Smooth muscle cell (in vitro differentiated cells): Measurements from ENCODE around the gene ANKS1B. TPM values are rescaled to one million over a fixed set of nuclear protein-coding genes. Genes with fewer than 3 reads are reported as not detected.

Source experiments
- DNase-seq: peaks from one replicate; lab custom pipeline; 2025; ENCODE audit not compliant: unreplicated experiment; lab: John Stamatoyannopoulos, UW
- H2AFZ ChIP-seq: fragments of 200-600 bp; sonication (generic); 2 replicates; pipeline ENCODE4 v1.6.0; 2016; ENCODE audit warnings: antibody characterized with exemption, low read depth, mild to moderate bottlenecking
- H3F3A ChIP-seq: fragments of 200-600 bp; sonication (generic); 2 replicates; pipeline ENCODE4 v1.6.0; 2017; ENCODE audit warnings: antibody characterized with exemption, low read depth
- H3K27ac ChIP-seq: fragments of 200-600 bp; sonication (generic); 2 replicates; pipeline ENCODE4 v1.5.1; 2016; ENCODE audit warnings: low read depth, mild to moderate bottlenecking
- H3K27me3 ChIP-seq: fragments of 200-600 bp; sonication (generic); 2 replicates; pipeline ENCODE4 v1.6.1; 2016; ENCODE audit warnings: low read depth, mild to moderate bottlenecking
- H3K36me3 ChIP-seq: fragments of 200-600 bp; sonication (generic); 2 replicates; pipeline ENCODE4 v1.5.1; 2016; ENCODE audit warnings: low read depth
- H3K4me1 ChIP-seq: fragments of 200-600 bp; sonication (generic); 2 replicates; pipeline ENCODE4 v1.5.1; 2016; ENCODE audit warnings: low read depth
- H3K4me2 ChIP-seq: fragments of 200-600 bp; sonication (generic); 2 replicates; pipeline ENCODE4 v1.6.0; 2016; ENCODE audit warnings: mild to moderate bottlenecking
- H3K4me3 ChIP-seq: fragments of 200-600 bp; sonication (generic); 2 replicates; pipeline ENCODE4 v1.5.1; 2016; ENCODE audit warnings: mild to moderate bottlenecking
- H3K79me2 ChIP-seq: fragments of 200-600 bp; sonication (generic); 2 replicates; pipeline ENCODE4 v1.6.0; 2016; ENCODE audit warnings: low read depth, mild to moderate bottlenecking
- H3K9ac ChIP-seq: fragments of 200-600 bp; sonication (generic); 2 replicates; pipeline ENCODE4 v1.6.0; 2016; ENCODE audit warnings: low read depth
- H3K9me3 ChIP-seq: fragments of 200-600 bp; sonication (generic); replicated peaks from 2 replicates; pipeline ENCODE4 v1.5.1; 2016; ENCODE audit warnings: low read depth
- H4K20me1 ChIP-seq: fragments of 200-600 bp; sonication (generic); 2 replicates; pipeline ENCODE4 v1.6.0; 2016; ENCODE audit warnings: low read depth
- CTCF ChIP-seq: fragments of 200-600 bp; sonication (generic); IDR thresholded peaks from 2 replicates; pipeline ENCODE4 v1.5.1; 2017; ENCODE audit warnings: borderline replicate concordance, mild to moderate bottlenecking, antibody characterized with exemption; ENCODE audit not compliant: insufficient read depth, poor library complexity, severe bottlenecking
- WGBS: methylation state at CpG from one replicate; pipeline ENCODE4 v1.1.7; 2016; ENCODE audit warnings: low lambda C conversion rate; 5-methylcytosine and 5-hydroxymethylcytosine counted together
- polyA plus RNA-seq: library from polyadenylated mRNA; unstranded; fragments of >200 nt; fragmentation: Nextera tagmentation; extraction: Ambion mirVana; gene quantifications from 2 replicates; pipeline ENCODE4 v1.2.1, GENCODE V29; 2016
- total RNA-seq: library from RNA; depleted of rRNA; stranded (reverse); fragments of >200 nt; gene quantifications from 2 replicates; pipeline ENCODE4 v1.2.3, GENCODE V29; 2014

Gene ANKS1B
- total and polyA plus RNA-seq, 2 experiments from 2014 or later: 0.47 to 7.3 TPM

DNA sequence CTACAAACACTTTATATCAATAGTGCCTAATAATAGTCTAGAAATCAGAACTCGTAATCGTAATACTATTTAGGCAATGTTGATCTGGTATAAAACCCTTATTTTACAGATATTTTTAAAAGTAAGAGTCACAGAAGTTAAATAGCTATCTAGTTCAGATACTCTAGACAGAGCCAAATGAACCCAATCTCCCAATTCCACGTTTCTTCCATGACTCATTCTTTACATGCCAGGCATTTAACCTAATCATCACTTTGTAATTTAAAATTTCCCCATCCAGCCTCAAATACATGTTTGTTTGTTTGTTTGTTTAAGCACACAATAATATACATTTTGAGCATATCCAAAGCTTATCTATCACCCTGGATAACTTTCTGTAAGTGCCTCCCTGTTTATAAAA is 373.6 kb downstream of the ANKS1B start:
- no peaks in the 10 kb centered on the region for H3K4me1 ChIP-seq
- no peaks in the 10 kb centered on the region for H3K36me3 ChIP-seq
- TF ChIP-seq CTCF: no peak
- no peaks in the 10 kb centered on the region for H4K20me1 ChIP-seq
- 64% methylated on average over 3 of the region's 3 CpGs for WGBS
- H3K9me3 ChIP-seq: no peaks in the 10 kb centered on the region
- H3K4me3 ChIP-seq: no peak overlapping the region
- H3K9ac ChIP-seq: no peak overlapping the region
- no peaks in the 10 kb centered on the region for H3F3A ChIP-seq
- no peaks in the 10 kb centered on the region for H3K27me3 ChIP-seq
- H3K4me2 ChIP-seq: no peak overlapping the region
- H3K27ac ChIP-seq: no peak overlapping the region
- H3K79me2 ChIP-seq: no peaks in the 10 kb centered on the region
- DNase-seq: no peak
- H2AFZ ChIP-seq: no peak overlapping the region

DNA sequence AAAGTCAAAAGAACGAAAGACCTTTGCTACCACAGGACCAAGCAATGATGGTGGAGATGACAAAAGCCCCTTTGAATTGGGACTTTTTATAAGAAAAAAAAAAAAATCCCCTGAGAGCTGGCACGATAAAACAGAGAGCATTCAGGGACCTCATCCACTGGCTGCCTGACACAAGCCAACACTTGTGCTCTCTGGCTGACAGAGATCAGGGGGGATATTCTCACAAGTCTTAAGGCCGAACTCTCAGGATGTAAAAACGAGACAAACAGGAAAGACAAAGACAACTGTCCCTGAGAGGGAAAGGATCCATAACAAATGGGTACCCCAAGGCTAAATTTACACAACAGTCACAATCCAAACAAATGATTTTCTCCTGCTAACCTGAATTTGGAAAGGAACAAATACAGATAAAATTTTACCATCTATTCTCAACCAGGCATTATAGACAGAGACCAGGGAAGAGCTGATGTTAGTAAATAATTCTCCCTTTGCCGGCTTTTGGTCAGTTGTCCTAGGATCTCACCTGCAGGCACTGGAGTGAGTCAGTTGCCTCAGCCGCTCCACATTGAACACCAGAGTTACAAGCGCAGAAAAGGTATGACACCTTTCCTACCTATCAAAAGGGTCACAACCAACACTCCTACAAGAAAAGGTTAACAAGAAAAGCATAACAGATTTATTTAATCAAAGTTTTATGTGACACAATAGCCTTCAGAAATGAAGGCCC is 375.1 kb downstream of the ANKS1B start:
- no peaks in the 10 kb centered on the region for H3K4me1 ChIP-seq
- no peak for DNase-seq
- TF ChIP-seq CTCF: no peak
- no peak overlapping the region for H3K27ac ChIP-seq
- no peak overlapping the region for H3K9ac ChIP-seq
- no peaks in the 10 kb centered on the region for H3K27me3 ChIP-seq
- no peaks in the 10 kb centered on the region for H4K20me1 ChIP-seq
- WGBS: 59% methylated on average over 7 of the region's 7 CpGs
- H2AFZ ChIP-seq: no peak overlapping the region
- H3K79me2 ChIP-seq: no peaks in the 10 kb centered on the region
- no peak overlapping the region for H3K4me2 ChIP-seq
- no peaks in the 10 kb centered on the region for H3F3A ChIP-seq
- no peaks in the 10 kb centered on the region for H3K36me3 ChIP-seq
- H3K4me3 ChIP-seq: no peak overlapping the region
- H3K9me3 ChIP-seq: no peaks in the 10 kb centered on the region

GRCh38 chr12:99600388-99600787 is 384.3 kb downstream of the ANKS1B start:
- no peak overlapping the region for H2AFZ ChIP-seq
- no peaks in the 10 kb centered on the region for H3K9me3 ChIP-seq
- TF ChIP-seq CTCF: no peak
- H3K27ac ChIP-seq: no peak overlapping the region
- H4K20me1 ChIP-seq: no peaks in the 10 kb centered on the region
- no peaks in the 10 kb centered on the region for H3K27me3 ChIP-seq
- H3K9ac ChIP-seq: no peak overlapping the region
- H3K36me3 ChIP-seq: no peaks in the 10 kb centered on the region
- 60% methylated on average over 5 of the region's 5 CpGs for WGBS
- DNase-seq: no peak
- H3K79me2 ChIP-seq: no peaks in the 10 kb centered on the region
- no peak overlapping the region for H3K4me3 ChIP-seq
- H3K4me2 ChIP-seq: no peak overlapping the region
- no peaks in the 10 kb centered on the region for H3K4me1 ChIP-seq
- no peaks in the 10 kb centered on the region for H3F3A ChIP-seq

DNA sequence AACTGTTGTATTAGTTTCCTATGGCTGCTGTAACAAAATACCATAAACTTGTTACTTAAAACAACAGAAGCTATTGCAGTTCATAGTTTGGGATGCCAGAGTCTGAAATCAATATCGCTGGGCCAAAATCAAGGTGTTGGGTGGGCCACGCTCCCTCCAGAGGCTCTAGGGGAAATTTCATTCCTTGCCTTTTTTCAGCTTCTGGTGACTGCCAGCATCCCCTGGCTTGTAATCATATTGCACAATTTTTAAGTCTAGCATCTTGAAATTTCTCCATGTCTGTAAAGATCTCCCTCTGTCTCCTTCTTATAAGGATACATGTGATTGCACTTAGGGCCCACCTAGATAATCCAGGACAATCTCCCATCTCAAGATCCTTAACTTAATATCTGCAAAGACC is 386.0 kb downstream of the ANKS1B start:
- H2AFZ ChIP-seq: no peak overlapping the region
- H3K4me1 ChIP-seq: no peaks in the 10 kb centered on the region
- H3K79me2 ChIP-seq: no peaks in the 10 kb centered on the region
- H3K4me2 ChIP-seq: no peak overlapping the region
- no peak for DNase-seq
- no peaks in the 10 kb centered on the region for H3F3A ChIP-seq
- H3K9ac ChIP-seq: no peak overlapping the region
- H4K20me1 ChIP-seq: no peaks in the 10 kb centered on the region
- TF ChIP-seq CTCF: no peak
- no peaks in the 10 kb centered on the region for H3K27me3 ChIP-seq
- whole genome bisulfite sequencing: 92% methylated on average over 2 of the region's 2 CpGs
- H3K4me3 ChIP-seq: no peak overlapping the region
- H3K9me3 ChIP-seq: no peaks in the 10 kb centered on the region
- H3K36me3 ChIP-seq: no peaks in the 10 kb centered on the region
- H3K27ac ChIP-seq: no peak overlapping the region
